ENCODE measurements around the gene SORD.
"Not testable (repeated sequence)": the region's sequence is repeated elsewhere in the genome, so short reads cannot be mapped to it uniquely, and the experiment has no call there.

Gene SORD

DNA sequence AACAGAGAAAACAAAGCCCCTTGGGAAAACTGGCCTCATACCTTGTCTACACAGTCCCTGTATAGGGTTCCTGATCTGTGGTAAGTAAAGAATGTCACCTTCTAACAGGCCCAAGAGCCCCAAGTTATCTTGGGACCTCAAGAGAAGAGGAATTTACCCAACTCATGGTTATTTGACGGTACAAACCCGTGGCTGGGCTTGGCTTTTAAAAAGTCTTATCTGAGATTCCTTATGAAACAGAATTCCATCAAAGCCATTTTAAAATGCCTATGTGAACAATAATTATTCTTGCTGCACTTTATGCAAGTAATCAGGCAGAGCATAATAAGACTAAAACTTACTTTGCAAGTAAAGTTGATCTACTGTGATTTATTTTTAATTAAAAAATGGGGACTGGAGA lies 13.9 kb upstream of the SORD start:
- H3K27ac ChIP-seq: no peak overlapping the region
- TF ChIP-seq, protein P1, sequence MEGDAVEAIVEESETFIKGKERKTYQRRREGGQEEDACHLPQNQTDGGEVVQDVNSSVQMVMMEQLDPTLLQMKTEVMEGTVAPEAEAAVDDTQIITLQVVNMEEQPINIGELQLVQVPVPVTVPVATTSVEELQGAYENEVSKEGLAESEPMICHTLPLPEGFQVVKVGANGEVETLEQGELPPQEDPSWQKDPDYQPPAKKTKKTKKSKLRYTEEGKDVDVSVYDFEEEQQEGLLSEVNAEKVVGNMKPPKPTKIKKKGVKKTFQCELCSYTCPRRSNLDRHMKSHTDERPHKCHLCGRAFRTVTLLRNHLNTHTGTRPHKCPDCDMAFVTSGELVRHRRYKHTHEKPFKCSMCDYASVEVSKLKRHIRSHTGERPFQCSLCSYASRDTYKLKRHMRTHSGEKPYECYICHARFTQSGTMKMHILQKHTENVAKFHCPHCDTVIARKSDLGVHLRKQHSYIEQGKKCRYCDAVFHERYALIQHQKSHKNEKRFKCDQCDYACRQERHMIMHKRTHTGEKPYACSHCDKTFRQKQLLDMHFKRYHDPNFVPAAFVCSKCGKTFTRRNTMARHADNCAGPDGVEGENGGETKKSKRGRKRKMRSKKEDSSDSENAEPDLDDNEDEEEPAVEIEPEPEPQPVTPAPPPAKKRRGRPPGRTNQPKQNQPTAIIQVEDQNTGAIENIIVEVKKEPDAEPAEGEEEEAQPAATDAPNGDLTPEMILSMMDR (conservative IDR thresholded peaks at IDR 0.05): no peak
- no peak for TF ChIP-seq ZFX (IDR thresholded peaks at IDR 0.05)

DNA sequence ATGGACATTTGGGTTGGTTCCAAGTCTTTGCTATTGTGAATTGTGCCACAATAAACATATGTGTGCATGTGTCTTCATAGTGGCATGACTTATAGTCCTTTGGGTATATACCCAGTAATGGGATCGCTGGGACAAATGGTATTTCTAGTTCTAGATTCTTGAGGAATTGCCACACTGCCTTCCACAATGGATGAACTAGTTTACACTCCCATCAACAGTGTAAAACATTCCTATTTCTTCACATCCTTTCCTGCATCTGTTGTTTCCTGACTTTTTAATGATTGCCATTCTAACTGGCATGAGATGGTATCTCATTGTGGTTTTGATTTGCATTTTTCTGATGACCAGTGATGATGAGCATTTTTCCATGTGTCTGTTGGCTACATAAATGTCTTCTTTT lies 7.9 kb upstream of the SORD start:
- not testable (repeated sequence) for H3K27ac ChIP-seq

DNA sequence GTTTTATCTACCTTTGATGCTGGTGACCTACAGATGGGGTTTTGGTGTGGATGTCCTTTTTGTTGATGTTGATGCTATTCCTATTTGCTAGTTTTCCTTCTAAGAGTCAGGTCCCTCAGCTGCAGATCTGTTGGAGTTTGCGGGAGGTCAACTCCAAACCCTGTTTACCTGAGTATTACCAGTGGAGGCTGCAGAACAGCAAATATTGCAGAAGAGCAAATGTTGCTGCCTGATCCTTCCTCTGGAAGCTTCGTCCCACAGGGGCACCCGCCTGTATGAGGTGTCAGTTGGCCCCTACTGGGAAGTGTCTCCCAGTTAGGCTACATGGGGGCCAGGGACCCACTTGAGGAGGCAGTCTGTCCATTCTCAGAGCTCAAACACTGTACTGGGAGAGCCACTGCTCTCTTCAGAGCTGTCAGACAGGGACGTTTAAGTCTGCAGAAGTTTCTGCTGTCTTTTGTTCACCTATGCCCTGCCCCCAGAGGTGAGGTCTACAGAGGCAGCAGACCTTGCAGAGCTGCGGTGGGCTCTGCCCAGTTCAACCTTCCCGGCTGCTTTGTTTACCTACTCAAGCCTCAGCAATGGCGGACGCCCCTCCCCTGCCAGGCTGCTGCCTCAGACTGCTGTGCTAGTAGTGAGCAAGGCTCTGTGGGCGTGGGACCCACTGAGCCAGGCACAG lies 2.6 kb upstream of the SORD start:
- H3K27ac ChIP-seq: not testable (repeated sequence)

DNA sequence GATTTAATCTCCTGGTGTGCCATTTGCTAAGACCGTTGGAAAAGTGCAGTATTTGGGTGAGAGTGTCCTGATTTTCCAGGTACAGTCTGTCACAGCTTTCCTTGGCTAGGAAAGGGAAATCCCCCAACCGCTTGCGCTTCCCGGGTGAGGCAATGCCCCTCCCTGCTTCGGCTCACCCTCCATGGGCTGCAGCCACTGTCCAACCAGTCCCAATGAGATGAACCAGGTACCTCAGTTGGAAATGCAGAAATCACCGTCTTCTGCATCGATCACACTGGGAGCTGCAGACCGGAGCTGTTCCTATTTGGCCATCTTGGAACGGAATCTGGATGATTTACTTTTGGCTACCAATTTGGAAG lies 2.1 kb upstream of the SORD start:
- not testable (repeated sequence) for H3K27ac ChIP-seq

DNA sequence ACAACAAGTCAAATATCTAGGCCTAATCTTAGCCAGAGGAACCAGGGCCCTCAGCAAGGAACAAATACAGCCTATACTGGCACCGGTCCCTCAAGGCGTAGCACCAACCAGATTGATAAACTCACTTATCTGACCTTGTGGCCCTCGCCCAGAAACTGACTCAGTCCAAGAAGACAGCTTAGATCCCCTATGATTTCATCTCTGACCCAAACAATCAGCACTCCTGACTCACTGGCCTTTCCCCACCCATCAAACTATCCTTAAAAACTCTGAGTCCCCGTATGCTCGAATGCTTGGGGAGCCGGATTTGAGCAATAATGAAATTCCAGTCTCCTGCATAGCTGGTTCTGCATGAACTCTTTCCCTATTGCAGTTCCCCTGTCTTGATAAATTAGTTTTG lies 1.6 kb upstream of the SORD start:
- TF ChIP-seq ZFX (IDR thresholded peaks at IDR 0.05): no peak
- TF ChIP-seq, protein P1 (conservative IDR thresholded peaks at IDR 0.05): no peak
- no peak overlapping the region for H3K27ac ChIP-seq

DNA sequence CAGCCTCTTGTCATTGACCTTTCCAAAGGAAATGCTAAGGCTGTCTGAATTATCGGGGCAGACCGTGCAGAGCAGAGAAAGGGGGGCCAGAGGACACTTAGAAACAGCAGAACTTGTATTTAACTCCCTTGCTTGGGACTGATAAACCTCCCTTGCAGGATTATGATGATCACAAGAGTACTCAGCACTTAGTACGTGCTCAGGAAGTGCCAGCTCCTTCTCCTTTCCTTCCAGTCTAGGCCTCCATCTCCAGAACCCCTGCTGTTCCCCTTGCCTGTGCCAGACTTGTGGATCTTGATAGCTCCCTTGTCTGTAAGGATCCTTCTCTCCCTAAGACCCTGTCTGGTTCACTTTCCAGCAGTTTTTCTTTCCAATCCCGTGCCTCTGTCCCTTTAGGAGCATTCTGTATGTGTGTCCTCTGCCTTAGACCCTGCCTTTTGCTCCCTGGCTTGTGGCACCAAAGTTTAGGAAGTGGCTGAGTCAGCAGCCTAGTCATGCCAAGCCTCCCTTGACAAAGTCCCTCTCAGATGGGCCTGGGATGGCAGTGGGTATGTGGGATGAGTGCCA lies 747 bp downstream of the SORD start:
- peak; percentile 24; the same call in 1 of the 2 replicates for TF ChIP-seq ZFX (IDR thresholded peaks at IDR 0.05)
- TF ChIP-seq, protein P1 (conservative IDR thresholded peaks at IDR 0.05): no peak
- H3K27ac ChIP-seq: peak overlapping the region; percentile 98

DNA sequence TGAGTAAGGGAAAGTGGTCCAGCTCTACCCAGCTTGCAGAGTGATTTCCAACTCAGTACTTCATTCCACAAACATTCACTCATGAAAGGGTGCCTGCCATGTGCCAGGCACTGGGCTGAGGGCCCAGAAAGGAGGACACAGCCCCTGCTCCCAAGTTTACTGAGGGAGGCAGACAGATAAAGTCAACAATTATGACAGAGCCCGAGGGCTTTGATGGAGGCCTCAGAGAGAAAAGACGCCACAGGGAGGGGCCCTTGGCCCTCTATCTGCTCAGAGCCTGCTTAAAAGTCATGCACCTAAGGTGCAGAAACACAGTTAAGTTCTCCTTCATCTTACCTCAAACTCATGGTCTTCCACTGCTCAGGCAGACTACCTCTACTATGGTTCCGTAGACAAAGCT lies 1.7 kb downstream of the SORD start:
- TF ChIP-seq, protein P1 (conservative IDR thresholded peaks at IDR 0.05): peak; percentile 11

DNA sequence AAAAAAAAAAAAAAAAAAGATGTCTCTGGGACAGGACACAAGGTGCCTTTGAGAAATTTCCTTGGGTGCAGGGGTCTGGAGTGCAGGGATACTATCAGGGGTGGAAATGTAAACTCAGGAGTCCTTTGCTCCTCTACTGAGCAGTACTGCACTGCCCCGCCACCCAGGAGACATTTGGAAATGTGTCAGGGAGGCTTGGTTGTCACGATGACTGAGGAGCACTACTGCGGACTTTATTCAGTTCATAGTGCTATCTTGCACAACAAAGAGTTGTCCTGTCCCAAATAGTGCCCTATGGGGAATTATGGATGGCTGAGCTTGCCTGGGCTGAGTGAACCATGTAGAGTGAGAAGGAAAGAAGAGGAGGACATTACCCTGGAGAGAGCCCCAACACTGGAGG lies 2.6 kb downstream of the SORD start:
- H3K27ac ChIP-seq: peak overlapping the region; percentile 98

More for the DNA sequence above, 1.7 kb downstream of the SORD start:
- H3K27ac ChIP-seq: peak overlapping the region; percentile 98

DNA sequence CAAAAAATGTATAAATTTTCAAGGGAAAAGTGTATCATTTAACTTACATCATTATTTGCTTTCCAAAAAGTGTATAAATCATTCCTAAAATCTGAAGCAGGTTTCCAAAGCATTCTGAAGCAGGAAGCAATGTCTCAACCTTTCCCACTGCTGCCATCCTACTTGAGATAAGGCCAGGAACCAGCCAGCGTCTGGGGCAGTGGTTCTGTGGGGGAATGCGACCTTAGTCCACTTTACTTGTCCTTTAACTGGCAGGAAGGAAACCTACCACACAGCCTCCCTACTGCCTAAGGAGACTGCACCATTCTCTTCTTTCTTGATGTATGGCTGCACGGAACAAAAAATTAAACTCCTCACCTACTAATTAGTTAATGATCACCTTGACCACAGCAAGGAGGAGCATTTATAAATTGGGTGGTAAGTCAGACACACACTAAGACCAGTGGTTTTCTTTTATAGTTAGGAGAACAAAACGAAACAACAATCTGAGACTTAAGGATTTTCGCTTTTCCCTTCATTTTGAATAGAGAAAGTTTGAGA lies 3.7 kb downstream of the SORD start:
- peak overlapping the region; percentile 14; the same call in 1 of the 2 replicates for H3K27ac ChIP-seq
- TF ChIP-seq, protein P1 (conservative IDR thresholded peaks at IDR 0.05): no peak
- no peak for TF ChIP-seq ZFX (IDR thresholded peaks at IDR 0.05)
